K562 (cell line): ENCODE data around the gene CLIC1.

Source experiments
- BCLAF1 ChIP-seq, 2 experiments: fragments of 450-650 bp in 1 of 2; IDR thresholded peaks; 2 replicates each; pipeline ENCODE4 v1.6.1; 2011 to 2017; ENCODE audit warnings: low read depth in 2 of 2, antibody characterized with exemption in 1 of 2, borderline replicate concordance in 1 of 2, low read length in 1 of 2, mild to moderate bottlenecking in 1 of 2, mixed read lengths in 1 of 2; ENCODE audit not compliant: control insufficient read depth in 1 of 2
- CEBPB ChIP-seq: fragments of 450-650 bp; IDR thresholded peaks from 2 replicates; pipeline ENCODE4 v1.6.1; 2016; ENCODE audit warnings: missing genetic modification characterization, missing compliant biosample characterization
- SMAD1 ChIP-seq: fragments of 150-350 bp; IDR thresholded peaks from 2 replicates; pipeline ENCODE4 v1.6.1; 2014; ENCODE audit warnings: low read length, low read depth; ENCODE audit not compliant: partially characterized antibody

- no peak for TF ChIP-seq BCLAF1 (IDR thresholded peaks at IDR 0.05; ENCODE audit: borderline replicate concordance in 1 of 2, control insufficient read depth in 1 of 2, low read depth in 2 of 2, low read length in 1 of 2)
- TF ChIP-seq SMAD1, result no peak
- no peak for TF ChIP-seq CEBPB (tag)
Observed at GRCh38 chr6:31711233-31711632, 25.1 kb downstream of the CLIC1 start.
